ENCODE data around the gene PPP2R5A. TPM values are rescaled to one million over a fixed set of nuclear protein-coding genes. Genes with fewer than 3 reads are reported as not detected.

Gene PPP2R5A
- total RNA-seq, 4 donors from 2014 or later: 32.2 to 68.3 (median 51.8) TPM

DNA sequence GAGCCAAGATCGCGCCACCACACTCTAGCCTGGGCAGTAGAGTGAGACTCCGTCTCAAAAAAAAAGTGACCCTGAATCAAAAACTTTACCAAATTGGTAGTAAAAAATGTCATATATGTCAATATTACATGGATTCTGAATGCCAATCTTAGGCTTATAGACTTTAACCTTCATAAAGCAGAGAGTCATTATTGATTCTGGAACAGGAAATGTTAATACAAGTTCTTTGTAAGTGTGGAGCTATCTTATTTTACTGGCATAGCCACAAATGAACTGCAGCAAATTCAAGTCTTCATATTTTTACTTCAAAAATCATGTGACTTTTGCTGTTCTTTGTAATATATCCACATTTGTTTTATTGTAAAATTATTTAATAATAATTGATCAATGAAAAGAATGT lies 41.3 kb downstream of the PPP2R5A start:
- in situ Hi-C loops (cut with MboI; ENCODE audit: low pct_ligation_motif_present in 1 of 4, low pct_unique_long_range_greater_than_20kb in 1 of 4, low sequenced_read_pairs in 3 of 4): no loop called here
- WGBS, 2 donors (ENCODE audit: low coverage in 1 of 2): 98 to 100% methylated on average over 1 to 3 of the region's 3 CpGs

DNA sequence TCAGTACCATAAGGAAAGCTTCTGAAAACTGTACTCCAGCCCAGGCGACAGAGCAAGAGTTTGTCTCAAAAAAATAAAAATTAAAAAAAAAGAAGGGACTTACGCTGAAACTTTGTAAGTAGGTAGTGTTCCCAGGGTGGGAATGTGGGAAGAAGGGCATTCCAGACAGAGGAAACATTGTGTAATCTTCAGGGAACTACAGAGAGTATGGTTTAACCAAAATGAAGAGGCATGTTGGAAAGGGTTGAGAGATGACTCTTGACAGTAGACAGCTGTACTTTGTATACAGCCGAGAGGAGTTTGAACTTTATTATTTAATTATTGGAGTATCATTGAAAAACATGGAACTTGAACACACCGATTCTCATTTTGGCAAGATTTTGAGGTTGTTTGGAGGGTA lies 43.0 kb downstream of the PPP2R5A start:
- no peak for TF ChIP-seq EP300 (IDR thresholded peaks at IDR 0.05; ENCODE audit: low read depth)
- TF ChIP-seq, protein P1, sequence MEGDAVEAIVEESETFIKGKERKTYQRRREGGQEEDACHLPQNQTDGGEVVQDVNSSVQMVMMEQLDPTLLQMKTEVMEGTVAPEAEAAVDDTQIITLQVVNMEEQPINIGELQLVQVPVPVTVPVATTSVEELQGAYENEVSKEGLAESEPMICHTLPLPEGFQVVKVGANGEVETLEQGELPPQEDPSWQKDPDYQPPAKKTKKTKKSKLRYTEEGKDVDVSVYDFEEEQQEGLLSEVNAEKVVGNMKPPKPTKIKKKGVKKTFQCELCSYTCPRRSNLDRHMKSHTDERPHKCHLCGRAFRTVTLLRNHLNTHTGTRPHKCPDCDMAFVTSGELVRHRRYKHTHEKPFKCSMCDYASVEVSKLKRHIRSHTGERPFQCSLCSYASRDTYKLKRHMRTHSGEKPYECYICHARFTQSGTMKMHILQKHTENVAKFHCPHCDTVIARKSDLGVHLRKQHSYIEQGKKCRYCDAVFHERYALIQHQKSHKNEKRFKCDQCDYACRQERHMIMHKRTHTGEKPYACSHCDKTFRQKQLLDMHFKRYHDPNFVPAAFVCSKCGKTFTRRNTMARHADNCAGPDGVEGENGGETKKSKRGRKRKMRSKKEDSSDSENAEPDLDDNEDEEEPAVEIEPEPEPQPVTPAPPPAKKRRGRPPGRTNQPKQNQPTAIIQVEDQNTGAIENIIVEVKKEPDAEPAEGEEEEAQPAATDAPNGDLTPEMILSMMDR (IDR thresholded peaks at IDR 0.05): no peak
- no peak for TF ChIP-seq POLR2AphosphoS5 (IDR thresholded peaks at IDR 0.05)
- TF ChIP-seq POLR2A (IDR thresholded peaks at IDR 0.05): no peak
- H3K27me3 ChIP-seq: no peaks in the 10 kb centered on the region
- no peak overlapping the region for H3K4me3 ChIP-seq
- H3K27ac ChIP-seq: no peak overlapping the region
- no peak for DNase-seq
- no peaks in the 10 kb centered on the region for H3K4me1 ChIP-seq
- intact Hi-C loops (cut with DNase I; ENCODE audit: low total_unique reads): no loop called here
- WGBS, 2 donors (ENCODE audit: low coverage in 1 of 2): 77 to 81% methylated on average over 4 of the region's 4 CpGs
- H3K36me3 ChIP-seq: peaks cover 0 to 20% (median 0%) of the 10 kb centered on the region in 4 donors
- no peaks in the 10 kb centered on the region for H3K9me3 ChIP-seq
- in situ Hi-C loops (cut with MboI; ENCODE audit: low pct_ligation_motif_present in 1 of 4, low pct_unique_long_range_greater_than_20kb in 1 of 4, low sequenced_read_pairs in 3 of 4): no loop called here

More for the DNA sequence above, 41.3 kb downstream of the PPP2R5A start:
- Histone ChIP-seq H3K36me3 (peaks cover 0 to 8% (median 0%) of the 10 kb centered on the region in 4 donors), H3K4me1 (no peaks in the 10 kb centered on the region), H3K9me3 (no peaks in the 10 kb centered on the region), H3K27me3 (no peaks in the 10 kb centered on the region), H3K27ac (no peak overlapping the region), H3K4me3 (no peak overlapping the region)
- intact Hi-C loops (cut with DNase I; ENCODE audit: low total_unique reads): no loop called here
- no peak for TF ChIP-seq POLR2AphosphoS5 (IDR thresholded peaks at IDR 0.05)
- TF ChIP-seq, protein P1 (IDR thresholded peaks at IDR 0.05): no peak
- TF ChIP-seq EP300 (IDR thresholded peaks at IDR 0.05; ENCODE audit: low read depth): no peak
- TF ChIP-seq POLR2A (IDR thresholded peaks at IDR 0.05): no peak
- no peak for DNase-seq

DNA sequence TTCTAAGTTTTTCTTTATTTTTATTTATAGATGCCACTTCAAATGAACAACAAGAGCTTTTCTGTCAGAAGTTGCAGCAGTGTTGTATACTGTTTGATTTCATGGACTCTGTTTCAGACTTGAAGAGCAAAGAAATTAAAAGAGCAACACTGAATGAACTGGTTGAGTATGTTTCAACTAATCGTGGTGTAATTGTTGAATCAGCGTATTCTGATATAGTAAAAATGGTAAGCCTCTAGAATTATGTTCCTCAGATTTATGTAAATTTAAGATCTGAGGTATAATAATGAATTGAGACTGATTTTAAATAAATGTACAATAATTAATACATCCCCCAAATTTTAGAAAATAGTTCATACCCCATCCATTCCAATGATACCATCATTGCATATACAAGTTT lies 43.9 kb downstream of the PPP2R5A start:
- TF ChIP-seq POLR2A (IDR thresholded peaks at IDR 0.05): no peak
- TF ChIP-seq POLR2AphosphoS5 (IDR thresholded peaks at IDR 0.05): no peak
- TF ChIP-seq, protein P1 (IDR thresholded peaks at IDR 0.05): no peak
- no peak for TF ChIP-seq EP300 (IDR thresholded peaks at IDR 0.05; ENCODE audit: low read depth)
- peaks cover 0 to 28% (median 2%) of the 10 kb centered on the region in 4 donors for H3K36me3 ChIP-seq
- 92 to 95% methylated on average over 2 of the region's 2 CpGs for WGBS, 2 donors (ENCODE audit: low coverage in 1 of 2)
- H3K4me1 ChIP-seq: no peaks in the 10 kb centered on the region
- H3K4me3 ChIP-seq: no peak overlapping the region
- no peaks in the 10 kb centered on the region for H3K27me3 ChIP-seq
- DNase-seq: no peak
- no peak overlapping the region for H3K27ac ChIP-seq
- no peaks in the 10 kb centered on the region for H3K9me3 ChIP-seq
- intact Hi-C loops (cut with DNase I; ENCODE audit: low total_unique reads): no loop called here
- in situ Hi-C loops (cut with MboI; ENCODE audit: low pct_ligation_motif_present in 1 of 4, low pct_unique_long_range_greater_than_20kb in 1 of 4, low sequenced_read_pairs in 3 of 4): no loop called here

DNA sequence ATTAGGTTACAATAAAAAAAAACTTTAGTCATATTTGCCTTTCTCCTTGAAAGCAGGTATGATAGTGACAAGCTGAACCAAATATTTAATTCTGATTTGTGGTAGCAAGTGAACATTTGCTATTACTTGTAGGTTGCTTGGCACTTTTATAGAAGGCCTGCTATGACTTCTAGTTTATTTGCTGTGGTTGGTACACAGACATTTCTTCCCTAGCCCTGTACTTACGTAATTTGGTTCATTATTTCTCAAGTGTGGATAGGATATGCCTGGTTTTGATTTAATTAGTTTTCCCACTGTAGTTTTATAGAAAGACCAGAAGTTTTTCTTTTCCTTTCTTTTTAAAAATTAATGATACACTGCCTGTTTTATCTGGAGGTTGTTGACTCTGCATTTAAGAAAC lies 55.9 kb downstream of the PPP2R5A start:
- Histone ChIP-seq H3K4me1 (no peaks in the 10 kb centered on the region), H3K27me3 (no peaks in the 10 kb centered on the region), H3K4me3 (no peak overlapping the region), H3K9me3 (no peaks in the 10 kb centered on the region), H3K27ac (no peak overlapping the region), H3K36me3 (peaks cover 0 to 28% (median 8%) of the 10 kb centered on the region in 4 donors)
- intact Hi-C loops (cut with DNase I; ENCODE audit: low total_unique reads): no loop called here
- no peak for TF ChIP-seq POLR2A (IDR thresholded peaks at IDR 0.05)
- TF ChIP-seq EP300 (IDR thresholded peaks at IDR 0.05; ENCODE audit: low read depth): no peak
- TF ChIP-seq POLR2AphosphoS5 (IDR thresholded peaks at IDR 0.05): no peak
- TF ChIP-seq, protein P1 (IDR thresholded peaks at IDR 0.05): no peak
- DNase-seq: no peak
- WGBS, 2 donors (ENCODE audit: low coverage in 1 of 2): 71 to 89% methylated on average over 1 of the region's 1 CpG
- in situ Hi-C loops (cut with MboI; ENCODE audit: low pct_ligation_motif_present in 1 of 4, low pct_unique_long_range_greater_than_20kb in 1 of 4, low sequenced_read_pairs in 3 of 4): no loop called here
